H1 (cell line): ENCODE results near the gene RNF125. TPM values are rescaled to one million over a fixed set of nuclear protein-coding genes. Genes with fewer than 3 reads are reported as not detected.

Experiments used
- CTCF ChIA-PET: fragments of 300-600 bp; sonication (Branson Sonifier 250); formaldehyde crosslinking; loops from one replicate; lab custom pipeline; 2021; ENCODE audit not compliant: partially characterized antibody; lab: Charles Lee
- POLR2A ChIA-PET: fragments of 300-600 bp; sonication (Branson Sonifier 250); formaldehyde crosslinking; loops from one replicate; lab custom pipeline; 2021; ENCODE audit warnings: inconsistent platforms; ENCODE audit not compliant: partially characterized antibody; lab: Charles Lee
- DNase-seq, 2 experiments: peaks; one replicate each; pipeline versions ENCODE4 v3.0.0 to v3.0.0-alpha.2; 2010 to 2022; ENCODE audit warnings: low spot score in 2 of 2, low read depth in 1 of 2, mixed read lengths in 1 of 2
- FAIRE-seq: peaks from 2 replicates; lab custom pipeline; 2011; peaks lifted over from hg19 to GRCh38; lab: Jason Lieb, UNC
- H2AFZ ChIP-seq: 2 replicates; pipeline ENCODE4 v1.8.1; 2012; ENCODE audit warnings: low read length, inconsistent platforms
- H2AK5ac ChIP-seq: 2 replicates; pipeline ENCODE4 v1.6.1; 2013; ENCODE audit warnings: low read depth, low read length
- H2BK120ac ChIP-seq: replicated peaks from 2 replicates; pipeline ENCODE3; 2013; ENCODE audit warnings: low read depth, low read length, inconsistent platforms
- H2BK12ac ChIP-seq: 2 replicates; pipeline ENCODE4 v1.6.1; 2013; ENCODE audit warnings: low read depth, low read length
- H2BK15ac ChIP-seq: 2 replicates; pipeline ENCODE4 v1.6.1; 2013; ENCODE audit warnings: low read length
- H2BK20ac ChIP-seq: 2 replicates; pipeline ENCODE4 v1.6.1; 2013; ENCODE audit warnings: low read length
- H2BK5ac ChIP-seq: 2 replicates; pipeline ENCODE4 v1.6.1; 2013; ENCODE audit warnings: low read depth, low read length
- H3K14ac ChIP-seq: 2 replicates; pipeline ENCODE4 v1.6.1; 2013; ENCODE audit warnings: inconsistent platforms; ENCODE audit not compliant: insufficient read length
- H3K18ac ChIP-seq: 2 replicates; pipeline ENCODE4 v1.6.1; 2013; ENCODE audit warnings: low read length; ENCODE audit errors: extremely low read depth
- H3K23ac ChIP-seq: 2 replicates; pipeline ENCODE4 v1.6.1; 2013; ENCODE audit warnings: inconsistent platforms; ENCODE audit not compliant: insufficient read length
- H3K23me2 ChIP-seq: 2 replicates; pipeline ENCODE4 v1.6.1; 2013; ENCODE audit warnings: low read depth, low read length
- H3K27ac ChIP-seq: 2 replicates; pipeline ENCODE4 v1.6.1; 2011; ENCODE audit warnings: low read depth, low read length, inconsistent platforms
- H3K27me3 ChIP-seq, 4 experiments: replicated peaks in 1 of 4; 1 replicate in 1 of 4; 2 replicates in 3 of 4; pipeline versions ENCODE4 v1.6.1 to v1.8.1; 2011 to 2013; ENCODE audit warnings: low read length in 3 of 4, mild to moderate bottlenecking in 3 of 4, inconsistent platforms in 2 of 4, mixed read lengths in 2 of 4, moderate library complexity in 1 of 4; ENCODE audit not compliant: control insufficient read depth in 3 of 4, insufficient read depth in 3 of 4; ENCODE audit errors: extremely low read depth in 1 of 4
- H3K36me3 ChIP-seq, 4 experiments: 2 replicates each; pipeline versions ENCODE4 v1.6.1 to v1.8.1; 2011 to 2013; ENCODE audit warnings: mild to moderate bottlenecking in 4 of 4, low read length in 3 of 4, moderate library complexity in 2 of 4, control low read depth in 1 of 4, inconsistent platforms in 1 of 4; ENCODE audit not compliant: insufficient read depth in 4 of 4, control insufficient read depth in 2 of 4
- H3K4ac ChIP-seq: replicated peaks from 2 replicates; pipeline ENCODE3; 2013; ENCODE audit warnings: low read length, low read depth, mixed read lengths, inconsistent platforms; ENCODE audit not compliant: insufficient read length
- H3K4me1 ChIP-seq, 4 experiments: replicated peaks in 1 of 4; 1 replicate in 1 of 4; 2 replicates in 3 of 4; pipeline versions ENCODE4 v1.6.1 to v1.8.1; 2011 to 2013; ENCODE audit warnings: low read length in 3 of 4, inconsistent platforms in 2 of 4, mixed read lengths in 1 of 4; ENCODE audit not compliant: insufficient read depth in 4 of 4, control insufficient read depth in 3 of 4
- H3K4me2 ChIP-seq, 2 experiments: 2 replicates each; pipeline versions ENCODE4 v1.6.1 to v1.8.1; 2011 to 2013; ENCODE audit warnings: low read depth in 2 of 2, low read length in 2 of 2, control low read depth in 1 of 2, inconsistent platforms in 1 of 2, mild to moderate bottlenecking in 1 of 2; ENCODE audit not compliant: insufficient read depth in 1 of 2
- H3K4me3 ChIP-seq, 4 experiments: fragments of 200-600, 300-600 bp in 1 of 4; sonication (generic), shearing (Covaris generic), sonication (Bioruptor Twin) in 1 of 4; 2 replicates each; pipeline versions ENCODE4 v1.5.1 to v1.8.1; 2011 to 2016; ENCODE audit warnings: low read length in 4 of 4, low read depth in 3 of 4, control low read depth in 2 of 4, inconsistent platforms in 2 of 4, mild to moderate bottlenecking in 2 of 4, mixed read lengths in 1 of 4, moderate library complexity in 1 of 4; ENCODE audit not compliant: insufficient read depth in 2 of 4; ENCODE audit errors: extremely low read depth in 1 of 4
- H3K56ac ChIP-seq: replicated peaks from 2 replicates; pipeline ENCODE3; 2013; ENCODE audit warnings: low read depth, mild to moderate bottlenecking, mixed read lengths, low read length, inconsistent platforms; ENCODE audit not compliant: insufficient read length
- H3K79me1 ChIP-seq: 2 replicates; pipeline ENCODE4 v1.6.1; 2013; ENCODE audit warnings: low read depth, low read length, control low read depth
- H3K79me2 ChIP-seq, 2 experiments: 2 replicates each; pipeline versions ENCODE4 v1.6.1 to v1.8.1; 2012 to 2013; ENCODE audit warnings: low read length in 2 of 2, mild to moderate bottlenecking in 2 of 2, inconsistent platforms in 1 of 2; ENCODE audit not compliant: insufficient read depth in 2 of 2, control insufficient read depth in 1 of 2
- H3K9ac ChIP-seq, 4 experiments: replicated peaks in 1 of 4; 1 replicate in 1 of 4; 2 replicates in 3 of 4; pipeline versions ENCODE4 v1.6.1 to v1.8.1; 2011 to 2013; ENCODE audit warnings: low read depth in 3 of 4, low read length in 3 of 4, control low read depth in 2 of 4, mild to moderate bottlenecking in 2 of 4, moderate library complexity in 2 of 4, inconsistent platforms in 1 of 4; ENCODE audit errors: extremely low read depth in 1 of 4
- H3K9me3 ChIP-seq, 2 experiments: 2 replicates each; pipeline versions ENCODE4 v1.6.1 to v1.8.1; 2012 to 2013; ENCODE audit warnings: mild to moderate bottlenecking in 2 of 2, moderate library complexity in 2 of 2, control low read depth in 1 of 2, inconsistent platforms in 1 of 2, low read depth in 1 of 2, low read length in 1 of 2, mixed read lengths in 1 of 2; ENCODE audit not compliant: insufficient read depth in 2 of 2
- H4K20me1 ChIP-seq, 2 experiments: replicated peaks in 1 of 2; 2 replicates each; pipeline versions ENCODE3 to v1.8.1; 2011 to 2013; ENCODE audit warnings: inconsistent platforms in 2 of 2, low read length in 2 of 2, mild to moderate bottlenecking in 1 of 2; ENCODE audit not compliant: insufficient read depth in 2 of 2, control insufficient read depth in 1 of 2
- H4K5ac ChIP-seq: 2 replicates; pipeline ENCODE4 v1.6.1; 2013; ENCODE audit warnings: low read length, low read depth, mixed read lengths, inconsistent platforms; ENCODE audit not compliant: insufficient read length
- H4K8ac ChIP-seq: 2 replicates; pipeline ENCODE4 v1.8.0; 2013; ENCODE audit warnings: mild to moderate bottlenecking, moderate library complexity, low read length, inconsistent platforms; ENCODE audit not compliant: insufficient read depth; ENCODE audit errors: extremely low read depth
- H4K91ac ChIP-seq: replicated peaks from 2 replicates; pipeline ENCODE3; 2013; ENCODE audit warnings: low read length, mixed read lengths, inconsistent platforms; ENCODE audit not compliant: insufficient read length
- BACH1 ChIP-seq: IDR thresholded peaks from 2 replicates; pipeline ENCODE4 v1.6.1; 2012; ENCODE audit warnings: low read length, improper control_type of control experiment
- EGR1 ChIP-seq: IDR thresholded peaks from 2 replicates; pipeline ENCODE4 v1.6.1; 2011; ENCODE audit warnings: low read depth, low read length, borderline replicate concordance
- FOSL1 ChIP-seq: IDR thresholded peaks from 2 replicates; pipeline ENCODE4 v1.6.1; 2011; ENCODE audit warnings: mild to moderate bottlenecking, low read depth, low read length, moderate library complexity; ENCODE audit not compliant: insufficient read depth
- KDM5A ChIP-seq: fragments of 200-600 bp; IDR thresholded peaks from 2 replicates; pipeline ENCODE4 v1.7.1; 2012; ENCODE audit warnings: mild to moderate bottlenecking, low read length, inconsistent platforms, mixed read lengths
- PHF8 ChIP-seq: fragments of 200-600 bp; sonication (generic); conservative IDR thresholded peaks from 2 replicates; pipeline ENCODE4 v1.7.1; 2012; ENCODE audit warnings: low read depth, mild to moderate bottlenecking, inconsistent platforms, low read length, moderate library complexity
- SIN3A ChIP-seq, 2 experiments: IDR thresholded peaks in 1 of 2; conservative IDR thresholded peaks in 1 of 2; 2 replicates each; pipeline ENCODE4 v1.6.1; 2011 to 2012; ENCODE audit warnings: low read length in 2 of 2, improper control_type of control experiment in 1 of 2, low read depth in 1 of 2, mild to moderate bottlenecking in 1 of 2
- WGBS, 2 experiments: shearing (Covaris generic) in 1 of 2; methylation state at CpG; one replicate each; pipeline versions ENCODE4 v1.1.6 to v1.1.7; 2013 to 2015; ENCODE audit warnings: low lambda C conversion rate in 2 of 2, mixed read lengths in 2 of 2, inconsistent platforms in 1 of 2, low coverage in 1 of 2, missing lambda C conversion rate in 1 of 2; ENCODE audit not compliant: insufficient replicate concordance in 2 of 2, insufficient coverage in 1 of 2, insufficient read length in 1 of 2; ENCODE audit errors: extremely low coverage in 1 of 2, missing lambda C conversion rate in 1 of 2; 5-methylcytosine and 5-hydroxymethylcytosine counted together
- polyA plus RNA-seq, 7 experiments: library from polyadenylated mRNA; depleted of rRNA in 3 of 7; stranded (reverse) in 5 of 7; unstranded in 2 of 7; fragments of >200 nt in 5 of 7; fragments of 200-250 nt in 2 of 7; gene quantifications; 1 replicate in 5 of 7; 2 replicates in 1 of 7; 4 replicates in 1 of 7; pipeline versions ENCODE4 v1.2.1 to v1.2.3, GENCODE V29; 2011 to 2013; ENCODE audit warnings: missing spikeins in 2 of 7, mixed read lengths in 2 of 7
- total RNA-seq: library from RNA; stranded (reverse); fragmentation: NEBNext Ultra II Directional; extraction: Animal tissue kit (Norgen Biotek cat#: 25700); gene quantifications from 2 replicates; pipeline ENCODE4 v1.2.1, GENCODE V29; 2021

Gene RNF125
- total and polyA plus RNA-seq, 2 of the 8 experiments (the other 6 are each of a cell fraction or from before 2014, with no cell fraction given) = 14.3 to 15.2 TPM

DNA sequence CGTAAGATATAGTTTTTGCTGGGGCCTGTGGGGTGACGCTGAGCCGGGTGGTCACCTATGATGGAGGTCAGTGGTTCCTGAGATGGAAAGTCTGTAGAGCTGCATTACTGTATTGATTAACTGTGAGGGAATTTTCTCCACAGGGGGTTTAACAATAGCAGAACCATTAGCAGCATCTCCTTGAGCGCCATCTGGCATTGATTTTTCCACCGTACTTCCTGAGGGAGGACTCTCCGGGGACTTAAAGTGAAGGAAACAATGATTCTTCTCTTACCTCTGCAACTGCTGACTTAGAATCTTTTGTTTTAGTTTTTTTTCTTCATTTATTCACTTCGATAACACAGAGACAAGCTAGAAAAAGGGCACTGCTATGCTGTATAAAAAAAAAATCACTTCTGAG, 22.6 kb upstream of the RNF125 start:
- Histone ChIP-seq H3K79me2 (no peaks in the 10 kb centered on the region), H3K23ac (no peak overlapping the region), H3K18ac (no peak overlapping the region), H3K9me3 (no peaks in the 10 kb centered on the region), H3K27ac (no peak overlapping the region), H3K79me1 (no peaks in the 10 kb centered on the region), H4K8ac (no peak overlapping the region), H3K56ac (no peak overlapping the region), H3K4me2 (no peak overlapping the region), H2BK120ac (no peak overlapping the region), H2AFZ (no peak overlapping the region; the same call in 1 of the 2 replicates), H2AK5ac (no peak overlapping the region), H3K36me3 (no peaks in the 10 kb centered on the region), H3K27me3 (no peaks in the 10 kb centered on the region), H3K9ac (no peak overlapping the region), H3K23me2 (no peaks in the 10 kb centered on the region), H3K14ac (no peak overlapping the region), H2BK5ac (no peak overlapping the region), H3K4me1 (peaks cover 0 to 4% (median 2%) of the 10 kb centered on the region in 4 experiments; a peak in 2 of 7 replicates), H3K4me3 (no peak overlapping the region), H4K5ac (no peak overlapping the region), H4K20me1 (no peaks in the 10 kb centered on the region), H4K91ac (no peak overlapping the region), H2BK12ac (no peak overlapping the region), H2BK20ac (no peak overlapping the region), H2BK15ac (no peak overlapping the region), H3K4ac (no peak overlapping the region)
- WGBS, 2 experiments = 91% methylated on average over 7 of the region's 7 CpGs; no CpG with 5 or more reads in 1 of the 2 experiments
- POLR2A ChIA-PET = no interaction called here
- FAIRE-seq (no peak), DNase-seq (no peak)
- no peak for TF ChIP-seq KDM5A
- TF ChIP-seq FOSL1 = no peak
- no peak for TF ChIP-seq BACH1
- TF ChIP-seq EGR1 = no peak
- TF ChIP-seq PHF8 = no peak
- no peak for TF ChIP-seq SIN3A (conservative IDR thresholded peaks at IDR 0.05 in 1 of 2, IDR thresholded peaks at IDR 0.05 in 1 of 2; ENCODE audit: low read depth in 1 of 2, low read length in 2 of 2)
- CTCF ChIA-PET = interaction anchor here (0.8 to 1.4 kb wide), 3 partner anchors 11 to 23 kb away, joined by 3 to 4 read pairs (median 4); no protein-coding TSS in a partner anchor
